ENCODE data around the gene OR4E2.

GRCh38 chr14:21671371-21671770 lies 17.7 kb downstream of the OR4E2 start:
- TF ChIP-seq TAF1 (IDR thresholded peaks at IDR 0.05; ENCODE audit: borderline replicate concordance, insufficient read depth, low read length) = no peak
- no peak for TF ChIP-seq POLR2AphosphoS5 (IDR thresholded peaks at IDR 0.05; ENCODE audit: low read depth, low read length)
- TF ChIP-seq REST (IDR thresholded peaks at IDR 0.05; ENCODE audit: insufficient read depth in 1 of 2, low read depth in 2 of 2, low read length in 2 of 2) = no peak
- no peak for TF ChIP-seq SIN3A (IDR thresholded peaks at IDR 0.05; ENCODE audit: borderline replicate concordance, insufficient read depth, low read length)

Data from PFSK-1 (cell line).